Upper lobe of left lung (tissue), 4 donors: ENCODE results near the gene ERC1.

ENCODE experiments used
- CTCF ChIP-seq, 6 experiments: fragments of 450-650 bp in 4 of 6; fragments of 200-600 bp in 2 of 6; sonication (generic) in 2 of 6; IDR thresholded peaks; one replicate each; pipeline ENCODE4 v1.5.1; 2016 to 2019; ENCODE audit warnings: antibody characterized with exemption in 6 of 6
- POLR2A ChIP-seq, 4 donors: fragments of 450-650 bp; IDR thresholded peaks; one replicate each; pipeline ENCODE4 v1.5.1; 2016 to 2017; ENCODE audit warnings: antibody characterized with exemption in 4 of 4, mild to moderate bottlenecking in 2 of 4

DNA sequence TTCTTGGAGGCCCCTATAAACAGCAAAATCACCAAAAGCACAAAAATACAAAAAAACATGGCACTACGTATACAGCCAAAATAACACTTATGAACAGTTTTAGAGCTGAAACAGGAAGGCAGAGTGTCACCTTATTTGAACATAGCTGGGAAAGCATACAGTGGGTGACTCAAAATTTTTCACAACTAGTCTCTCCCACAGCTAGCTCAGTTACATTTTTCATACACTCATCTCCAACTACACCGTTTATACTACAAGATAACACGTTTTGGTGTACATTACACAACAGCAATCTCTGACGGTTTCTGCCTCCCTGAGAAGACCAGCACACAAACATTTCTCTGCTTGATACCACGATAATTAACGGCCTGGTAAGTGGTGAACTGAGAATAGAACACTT is 44.4 kb upstream of the ERC1 start:
- TF ChIP-seq POLR2A (IDR thresholded peaks at IDR 0.05), result no peak
- no peak for TF ChIP-seq CTCF (IDR thresholded peaks at IDR 0.05)
